IMR-90 (cell line): ENCODE measurements around the gene SPATA12. TPM values are rescaled to one million over a fixed set of nuclear protein-coding genes. Genes with fewer than 3 reads are reported as not detected.

Experiments
- ATAC-seq: fragments of 200-7000 bp; cut with Tn5 transposase; 2 replicates; pipeline ENCODE4 v1.9.1; 2020; ENCODE audit warnings: low read depth, mild to moderate bottlenecking, moderate library complexity
- BruUV-seq: library from RNA; stranded (reverse); fragments of 400-500 nt; replicated peaks from 2 replicates; lab custom pipeline; 2021; lab: Mats Ljungman, UMichigan
- CTCF ChIA-PET: fragments of 300-600 bp; formaldehyde crosslinking; extraction: SDS; loops from one replicate; lab custom pipeline; 2021; ENCODE audit warnings: antibody characterized with exemption; lab: Yijun Ruan, JAX
- POLR2A ChIA-PET: fragments of 300-600 bp; sonication (Branson Sonifier 250); formaldehyde crosslinking; loops from one replicate; lab custom pipeline; 2022; ENCODE audit warnings: antibody characterized with exemption; ENCODE audit not compliant: unreplicated experiment; lab: Charles Lee
- DNase-seq: peaks from one replicate; pipeline ENCODE4 v3.0.0; 2013
- H2AFZ ChIP-seq: replicated peaks from 2 replicates; pipeline ENCODE3; 2013; ENCODE audit warnings: low read length, mild to moderate bottlenecking; ENCODE audit not compliant: poor library complexity
- H2AK5ac ChIP-seq: 2 replicates; pipeline ENCODE4 v1.6.1; 2013; ENCODE audit warnings: low read depth, low read length, inconsistent platforms
- H2AK9ac ChIP-seq: replicated peaks from 2 replicates; pipeline ENCODE3; 2013; ENCODE audit warnings: mild to moderate bottlenecking, low read depth, low read length, moderate library complexity; ENCODE audit not compliant: poor library complexity
- H2BK120ac ChIP-seq: 2 replicates; pipeline ENCODE4 v1.6.1; 2013; ENCODE audit warnings: low read depth, low read length, inconsistent platforms
- H2BK15ac ChIP-seq: 3 replicates; pipeline ENCODE4 v1.6.1; 2013; ENCODE audit warnings: low read depth, low read length, inconsistent platforms
- H2BK20ac ChIP-seq: 2 replicates; pipeline ENCODE4 v1.6.1; 2013; ENCODE audit warnings: low read depth, mild to moderate bottlenecking, inconsistent platforms, low read length, moderate library complexity
- H2BK5ac ChIP-seq: 2 replicates; pipeline ENCODE4 v1.6.1; 2013; ENCODE audit warnings: mild to moderate bottlenecking, low read depth, low read length, inconsistent platforms; ENCODE audit not compliant: poor library complexity, severe bottlenecking
- H3K14ac ChIP-seq: replicated peaks from 2 replicates; pipeline ENCODE4 v1.6.1; 2013; ENCODE audit warnings: low read depth, low read length, inconsistent platforms
- H3K18ac ChIP-seq: 2 replicates; pipeline ENCODE4 v1.6.1; 2013; ENCODE audit warnings: low read depth, low read length, control low read depth
- H3K23ac ChIP-seq: 2 replicates; pipeline ENCODE4 v1.6.1; 2013; ENCODE audit warnings: low read depth, low read length, inconsistent platforms
- H3K27ac ChIP-seq: 2 replicates; pipeline ENCODE4 v1.5.1; 2013; ENCODE audit warnings: mild to moderate bottlenecking, control low read depth, low read length; ENCODE audit not compliant: insufficient read depth
- H3K27me3 ChIP-seq: 2 replicates; pipeline ENCODE4 v1.6.1; 2013; ENCODE audit warnings: low read length; ENCODE audit not compliant: control insufficient read depth, insufficient read depth
- H3K36me3 ChIP-seq: 2 replicates; pipeline ENCODE4 v1.6.1; 2013; ENCODE audit warnings: low read length, mixed read lengths; ENCODE audit not compliant: control insufficient read depth, insufficient read depth
- H3K4ac ChIP-seq: 2 replicates; pipeline ENCODE4 v1.6.1; 2013; ENCODE audit warnings: low read depth, low read length, inconsistent platforms
- H3K4me1 ChIP-seq: 2 replicates; pipeline ENCODE4 v1.6.1; 2013; ENCODE audit warnings: low read length, mixed read lengths; ENCODE audit not compliant: control insufficient read depth, insufficient read depth
- H3K4me2 ChIP-seq: 2 replicates; pipeline ENCODE4 v1.6.1; 2013; ENCODE audit warnings: low read depth, mild to moderate bottlenecking, control low read depth, low read length, moderate library complexity
- H3K4me3 ChIP-seq: 2 replicates; pipeline ENCODE4 v1.5.1; 2013; ENCODE audit warnings: low read depth, mild to moderate bottlenecking, control low read depth, low read length, moderate library complexity; ENCODE audit not compliant: insufficient read depth
- H3K56ac ChIP-seq: 2 replicates; pipeline ENCODE4 v1.6.1; 2013; ENCODE audit warnings: low read length, inconsistent platforms; ENCODE audit not compliant: insufficient read depth; ENCODE audit errors: extremely low read depth
- H3K79me1 ChIP-seq, 2 experiments: 2 replicates each; pipeline ENCODE4 v1.6.1; 2013; ENCODE audit warnings: low read length in 2 of 2, inconsistent platforms in 1 of 2, low read depth in 1 of 2
- H3K9ac ChIP-seq: 2 replicates; pipeline ENCODE4 v1.6.1; 2013; ENCODE audit warnings: low read depth, low read length, control low read depth
- H3K9me1 ChIP-seq: 2 replicates; pipeline ENCODE4 v1.6.1; 2013; ENCODE audit warnings: low read length, inconsistent platforms; ENCODE audit not compliant: insufficient read depth
- H3K9me3 ChIP-seq: 2 replicates; pipeline ENCODE4 v1.6.1; 2013; ENCODE audit warnings: low read length; ENCODE audit not compliant: control insufficient read depth, insufficient read depth
- H4K20me1 ChIP-seq: 2 replicates; pipeline ENCODE4 v1.6.1; 2013; ENCODE audit warnings: low read length, inconsistent platforms; ENCODE audit not compliant: insufficient read depth
- H4K5ac ChIP-seq: 2 replicates; pipeline ENCODE4 v1.6.1; 2013; ENCODE audit warnings: mild to moderate bottlenecking, low read depth, low read length, control low read depth
- H4K8ac ChIP-seq, 2 experiments: 2 replicates each; pipeline ENCODE4 v1.6.1; 2013; ENCODE audit warnings: low read depth in 2 of 2, low read length in 2 of 2, control low read depth in 1 of 2, inconsistent platforms in 1 of 2
- H4K91ac ChIP-seq: 2 replicates; pipeline ENCODE4 v1.6.1; 2013; ENCODE audit warnings: low read depth, low read length, inconsistent platforms; ENCODE audit not compliant: insufficient read depth
- BHLHE40 ChIP-seq: fragments of 150-350 bp; IDR thresholded peaks from 2 replicates; pipeline ENCODE4 v1.6.1; 2016; ENCODE audit warnings: mild to moderate bottlenecking, low read depth, low read length
- CEBPB ChIP-seq: IDR thresholded peaks from 2 replicates; pipeline ENCODE4 v1.6.1; 2012; ENCODE audit warnings: low read depth, low read length, improper control_type of control experiment
- CHD1 ChIP-seq: IDR thresholded peaks from 2 replicates; pipeline ENCODE4 v1.6.1; 2012; ENCODE audit warnings: low read depth, low read length, improper control_type of control experiment
- FOS ChIP-seq: fragments of 150-350 bp; IDR thresholded peaks from 2 replicates; pipeline ENCODE4 v1.6.1; 2016; ENCODE audit warnings: low read depth, low read length
- MAFK ChIP-seq: IDR thresholded peaks from 2 replicates; pipeline ENCODE4 v1.6.1; 2012; ENCODE audit warnings: low read depth, low read length, improper control_type of control experiment
- MAZ ChIP-seq: IDR thresholded peaks from 2 replicates; pipeline ENCODE4 v1.6.1; 2012; ENCODE audit warnings: low read depth, mild to moderate bottlenecking, low read length, improper control_type of control experiment, moderate library complexity, borderline replicate concordance
- MXI1 ChIP-seq: IDR thresholded peaks from 2 replicates; pipeline ENCODE4 v1.6.1; 2012; ENCODE audit warnings: low read depth, mild to moderate bottlenecking, low read length, moderate library complexity, borderline replicate concordance
- NFE2L2 ChIP-seq: fragments of 150-350 bp; IDR thresholded peaks from 2 replicates; pipeline ENCODE4 v1.6.1; 2016; ENCODE audit warnings: low read depth, mild to moderate bottlenecking, low read length
- POLR2A ChIP-seq: IDR thresholded peaks from 2 replicates; pipeline ENCODE4 v1.6.1; 2012; ENCODE audit warnings: mild to moderate bottlenecking, low read depth, low read length
- RCOR1 ChIP-seq: IDR thresholded peaks from 2 replicates; pipeline ENCODE4 v1.6.1; 2012; ENCODE audit warnings: mild to moderate bottlenecking, low read length, improper control_type of control experiment; ENCODE audit not compliant: insufficient replicate concordance
- SMC3 ChIP-seq: fragments of 150-350 bp; IDR thresholded peaks from 2 replicates; pipeline ENCODE4 v1.6.1; 2016; ENCODE audit warnings: low read depth, mild to moderate bottlenecking, antibody characterized with exemption, low read length, moderate library complexity
- WGBS, 2 experiments: methylation state at CpG; one replicate each; pipeline versions ENCODE4 v1.1.5 to v1.1.7; 2013; ENCODE audit warnings: missing lambda C conversion rate in 2 of 2; ENCODE audit not compliant: insufficient read length in 1 of 2; ENCODE audit errors: extremely low coverage in 2 of 2; 5-methylcytosine and 5-hydroxymethylcytosine counted together
- dilution Hi-C: fragments of 300-500 bp; cut with HindIII; formaldehyde crosslinking; loops from one replicate; pipeline ENCODE4 v1.14.3; 2018; ENCODE audit warnings: low sequenced_read_pairs; ENCODE audit not compliant: unreplicated experiment
- in situ Hi-C: fragments of 300-500 bp; cut with MboI; formaldehyde crosslinking; loops from 3 replicates; pipeline ENCODE4 v1.14.3; 2019; ENCODE audit warnings: low sequenced_read_pairs, inconsistent platforms, mixed read lengths
- intact Hi-C: fragments of 100-400 bp; cut with micrococcal nuclease; formaldehyde crosslinking; loops from 2 replicates; pipeline ENCODE4 v1.10.0; 2022
- polyA plus RNA-seq, 3 experiments: library from polyadenylated mRNA; depleted of rRNA; stranded (reverse); fragments of >200 nt; gene quantifications; 2 replicates each; pipeline ENCODE4 v1.2.3, GENCODE V29; 2012; ENCODE audit warnings: low replicate concordance in 1 of 3
- total RNA-seq: library from RNA; depleted of rRNA; stranded (reverse); fragments of >200 nt; gene quantifications from 2 replicates; pipeline ENCODE4 v1.2.3, GENCODE V29; 2012
- TF ChIP-seq, protein P1 (sequence below): conservative IDR thresholded peaks from 2 replicates; pipeline ENCODE4 v1.5.1; 2012; ENCODE audit warnings: mild to moderate bottlenecking, low read depth, low read length, improper control_type of control experiment
- TF ChIP-seq, protein P2 (sequence below): fragments of 150-350 bp; IDR thresholded peaks from 2 replicates; pipeline ENCODE4 v1.6.1; 2017; ENCODE audit warnings: mild to moderate bottlenecking, antibody characterized with exemption, low read length, low read depth
- TF ChIP-seq, protein P3 (sequence below): fragments of 150-350 bp; IDR thresholded peaks from 2 replicates; pipeline ENCODE4 v1.6.1; 2016; ENCODE audit warnings: low read depth, mild to moderate bottlenecking, low read length, moderate library complexity, borderline replicate concordance

SPATA12 gene
- total and polyA plus RNA-seq, 2 of the 4 experiments (the other 2 are of a cell fraction), result under 0.01 TPM; not detected in 1

DNA sequence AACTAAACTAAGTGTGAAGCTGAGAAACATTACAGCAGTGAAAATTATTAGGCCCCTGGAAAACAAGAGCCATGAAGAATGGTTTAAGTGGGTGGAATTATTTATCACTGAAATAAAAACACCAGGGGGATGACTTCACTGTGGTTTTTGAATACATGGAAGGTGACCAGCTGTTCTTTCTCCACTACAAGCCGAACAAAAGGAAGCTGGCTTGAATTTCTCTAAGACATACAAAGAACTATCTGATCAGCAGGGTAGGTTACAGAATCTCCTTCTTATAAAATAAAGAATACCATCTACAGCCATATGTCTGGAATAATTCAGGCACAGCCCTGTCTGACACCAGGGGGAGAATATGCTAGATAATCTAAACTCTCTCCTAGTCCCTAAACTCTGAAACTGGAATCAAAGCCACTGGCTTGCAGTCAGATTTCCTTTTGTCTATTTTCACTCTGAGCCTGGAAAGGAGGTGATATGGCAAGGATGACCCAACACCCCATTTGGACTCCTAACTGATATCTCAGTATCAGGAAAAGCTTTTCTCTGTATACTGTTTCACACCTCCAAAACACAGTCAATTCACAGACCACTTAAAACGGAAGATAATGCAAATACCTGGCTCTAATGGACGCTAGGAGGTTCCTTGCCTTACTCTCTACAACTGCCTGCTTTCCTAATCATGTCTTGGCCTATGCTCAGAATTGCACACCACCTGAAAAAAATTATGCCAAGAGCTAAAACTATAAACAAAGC is 31.2 kb downstream of the SPATA12 start:
- peak overlapping the region; percentile 55; the same call in 1 of the 2 replicates for H4K5ac ChIP-seq
- H4K91ac ChIP-seq, result no peak overlapping the region
- no peak overlapping the region for H3K4me3 ChIP-seq
- POLR2A ChIA-PET, result interaction anchor here (0.6 kb wide), 1 partner anchor 8 kb away, joined by 7 read pairs; no protein-coding TSS in a partner anchor
- 67% methylated on average over 1 of the region's 3 CpGs; no CpG with 5 or more reads in 1 of the 2 experiments for WGBS, 2 experiments
- H2AK5ac ChIP-seq, result no peak overlapping the region
- ATAC-seq, result peak; percentile 73
- peak overlapping the region; percentile 59; the same call in 1 of the 2 replicates for H3K27ac ChIP-seq
- H2AK9ac ChIP-seq, result no peak overlapping the region
- no peak overlapping the region for H3K4ac ChIP-seq
- dilution Hi-C loops (no loop called here), intact Hi-C loops (loop anchor here (5.0 to 10.0 kb wide), 2 partner anchors 94 to 387 kb away; no protein-coding TSS in a partner anchor), in situ Hi-C loops (no loop called here)
- no peak overlapping the region for H2BK120ac ChIP-seq
- DNase-seq, result peak; percentile 83
- no TSS peak for BruUV-seq
- no peak overlapping the region for H2BK15ac ChIP-seq
- no peaks in the 10 kb centered on the region; the same call in 1 of the 2 replicates for H3K9me1 ChIP-seq
- H4K8ac ChIP-seq, result no peak overlapping the region
- H3K36me3 ChIP-seq, result no peaks in the 10 kb centered on the region
- H3K23ac ChIP-seq, result no peak overlapping the region
- no peak overlapping the region for H3K56ac ChIP-seq
- peaks cover 3% of the 10 kb centered on the region for H3K27me3 ChIP-seq
- H4K20me1 ChIP-seq, result no peaks in the 10 kb centered on the region
- H2BK5ac ChIP-seq, result no peak overlapping the region
- no peak overlapping the region for H2AFZ ChIP-seq
- H3K79me1 ChIP-seq, result no peaks in the 10 kb centered on the region
- H3K18ac ChIP-seq, result peak overlapping the region; percentile 51; the same call in 1 of the 2 replicates
- peak overlapping the region; percentile 42 for H3K4me2 ChIP-seq
- H3K4me1 ChIP-seq, result peaks cover 9% of the 10 kb centered on the region; the same call in 1 of the 2 replicates
- CTCF ChIA-PET, result interaction anchor here (1.2 kb wide), 1 partner anchor 8 kb away, joined by 4 read pairs; no protein-coding TSS in a partner anchor
- no peak overlapping the region for H2BK20ac ChIP-seq
- H3K9me3 ChIP-seq, result no peaks in the 10 kb centered on the region
- no peak overlapping the region for H3K9ac ChIP-seq
- no peak overlapping the region for H3K14ac ChIP-seq
- no peak for TF ChIP-seq FOS
- TF ChIP-seq, protein P1, sequence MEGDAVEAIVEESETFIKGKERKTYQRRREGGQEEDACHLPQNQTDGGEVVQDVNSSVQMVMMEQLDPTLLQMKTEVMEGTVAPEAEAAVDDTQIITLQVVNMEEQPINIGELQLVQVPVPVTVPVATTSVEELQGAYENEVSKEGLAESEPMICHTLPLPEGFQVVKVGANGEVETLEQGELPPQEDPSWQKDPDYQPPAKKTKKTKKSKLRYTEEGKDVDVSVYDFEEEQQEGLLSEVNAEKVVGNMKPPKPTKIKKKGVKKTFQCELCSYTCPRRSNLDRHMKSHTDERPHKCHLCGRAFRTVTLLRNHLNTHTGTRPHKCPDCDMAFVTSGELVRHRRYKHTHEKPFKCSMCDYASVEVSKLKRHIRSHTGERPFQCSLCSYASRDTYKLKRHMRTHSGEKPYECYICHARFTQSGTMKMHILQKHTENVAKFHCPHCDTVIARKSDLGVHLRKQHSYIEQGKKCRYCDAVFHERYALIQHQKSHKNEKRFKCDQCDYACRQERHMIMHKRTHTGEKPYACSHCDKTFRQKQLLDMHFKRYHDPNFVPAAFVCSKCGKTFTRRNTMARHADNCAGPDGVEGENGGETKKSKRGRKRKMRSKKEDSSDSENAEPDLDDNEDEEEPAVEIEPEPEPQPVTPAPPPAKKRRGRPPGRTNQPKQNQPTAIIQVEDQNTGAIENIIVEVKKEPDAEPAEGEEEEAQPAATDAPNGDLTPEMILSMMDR, result no peak
- no peak for TF ChIP-seq CHD1
- TF ChIP-seq CEBPB, result no peak
- TF ChIP-seq MXI1, result no peak
- TF ChIP-seq POLR2A, result no peak
- TF ChIP-seq, protein P2, sequence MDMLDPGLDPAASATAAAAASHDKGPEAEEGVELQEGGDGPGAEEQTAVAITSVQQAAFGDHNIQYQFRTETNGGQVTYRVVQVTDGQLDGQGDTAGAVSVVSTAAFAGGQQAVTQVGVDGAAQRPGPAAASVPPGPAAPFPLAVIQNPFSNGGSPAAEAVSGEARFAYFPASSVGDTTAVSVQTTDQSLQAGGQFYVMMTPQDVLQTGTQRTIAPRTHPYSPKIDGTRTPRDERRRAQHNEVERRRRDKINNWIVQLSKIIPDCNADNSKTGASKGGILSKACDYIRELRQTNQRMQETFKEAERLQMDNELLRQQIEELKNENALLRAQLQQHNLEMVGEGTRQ, result no peak
- no peak for TF ChIP-seq NFE2L2
- no peak for TF ChIP-seq MAZ
- no peak for TF ChIP-seq BHLHE40
- no peak for TF ChIP-seq RCOR1
- no peak for TF ChIP-seq SMC3
- TF ChIP-seq, protein P3, sequence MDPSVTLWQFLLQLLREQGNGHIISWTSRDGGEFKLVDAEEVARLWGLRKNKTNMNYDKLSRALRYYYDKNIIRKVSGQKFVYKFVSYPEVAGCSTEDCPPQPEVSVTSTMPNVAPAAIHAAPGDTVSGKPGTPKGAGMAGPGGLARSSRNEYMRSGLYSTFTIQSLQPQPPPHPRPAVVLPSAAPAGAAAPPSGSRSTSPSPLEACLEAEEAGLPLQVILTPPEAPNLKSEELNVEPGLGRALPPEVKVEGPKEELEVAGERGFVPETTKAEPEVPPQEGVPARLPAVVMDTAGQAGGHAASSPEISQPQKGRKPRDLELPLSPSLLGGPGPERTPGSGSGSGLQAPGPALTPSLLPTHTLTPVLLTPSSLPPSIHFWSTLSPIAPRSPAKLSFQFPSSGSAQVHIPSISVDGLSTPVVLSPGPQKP, result no peak
- no peak for TF ChIP-seq MAFK
